DMS114 treated with DMSO at 0.1 percent for 48 hours (cell line): ENCODE results near the gene CLEC10A.

Source experiments
- DNase-seq: peaks from one replicate; lab custom pipeline; 2025; ENCODE audit not compliant: unreplicated experiment; lab: John Stamatoyannopoulos, UW

CLEC10A gene

GRCh38 chr17:7042501-7043181 is 37.4 kb downstream of the CLEC10A start:
- DNase-seq: no peak

GRCh38 chr17:7041607-7042500 is 38.2 kb downstream of the CLEC10A start:
- DNase-seq: no peak

- no peak for DNase-seq
These were observed 40.2 kb downstream of the CLEC10A start for GRCh38 chr17:7039832-7040231.

- no peak for DNase-seq
These were observed 41.8 kb downstream of the CLEC10A start for GRCh38 chr17:7038025-7038862.

GRCh38 chr17:7035591-7036368 is 44.3 kb downstream of the CLEC10A start, which contains the start of gene SLC16A13:
Gene SLC16A13 (plus strand): TSS chr17:7036015. CDS start chr17:7036383, 368 bp downstream.
- peak; percentile 93 for DNase-seq

DNA sequence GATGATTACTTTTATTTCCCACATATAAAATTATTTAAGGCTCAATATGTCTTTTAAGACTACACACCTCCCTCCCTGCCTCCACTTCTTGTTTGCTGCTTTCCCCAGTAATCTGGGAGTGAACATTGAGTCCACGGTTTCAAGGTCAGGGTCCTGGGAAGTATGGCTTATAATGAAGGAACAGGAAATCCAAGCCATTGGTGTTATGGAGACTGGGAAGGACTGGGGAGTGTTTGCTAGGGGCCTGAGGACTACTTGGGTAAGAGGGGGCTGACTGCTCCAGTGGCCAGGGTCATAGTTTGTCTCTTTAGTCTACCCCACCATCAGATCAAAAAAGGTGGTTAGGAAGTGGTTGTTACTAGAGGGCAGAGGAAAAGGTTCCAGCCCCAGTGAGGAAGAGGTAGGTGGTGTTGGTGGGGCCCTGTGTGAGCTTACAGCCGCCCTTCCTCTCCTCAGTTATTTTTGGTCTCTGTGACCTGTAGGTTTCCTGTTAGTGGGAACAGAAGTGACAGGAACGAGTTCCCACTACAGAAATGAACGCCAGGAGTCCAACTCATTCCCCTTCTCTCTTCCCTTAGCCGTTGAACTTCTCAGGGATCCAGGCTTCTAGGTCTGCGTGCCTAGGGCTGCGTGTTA is 45.0 kb downstream of the CLEC10A start:
- no peak for DNase-seq

DNA sequence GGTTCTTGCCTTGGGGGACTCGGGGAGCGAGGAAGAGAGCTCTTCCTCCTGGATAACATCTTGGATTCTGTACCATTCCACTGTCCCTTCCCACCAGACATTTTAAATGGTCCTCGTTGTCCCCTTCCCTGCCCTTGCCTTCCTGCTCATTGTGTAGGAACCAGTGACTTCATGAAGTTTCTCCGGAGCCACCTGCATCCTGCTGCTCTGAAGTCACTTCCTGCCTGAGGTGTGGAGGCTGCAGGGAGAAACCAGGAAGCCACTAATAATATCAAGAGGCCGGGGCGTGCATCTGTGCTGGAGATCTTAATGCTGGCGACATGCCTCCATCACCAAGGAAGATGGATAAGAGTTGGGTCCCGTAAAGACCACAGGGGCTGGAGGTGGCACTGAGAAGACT is 50.4 kb downstream of the CLEC10A start:
- no peak for DNase-seq

- no peak for DNase-seq
These were observed 51.0 kb downstream of the CLEC10A start for GRCh38 chr17:7029096-7029495.

- no peak for DNase-seq
These were observed 52.7 kb downstream of the CLEC10A start for GRCh38 chr17:7027335-7027734.

GRCh38 chr17:7026471-7027115 is 53.5 kb downstream of the CLEC10A start:
- no peak for DNase-seq

GRCh38 chr17:7025245-7025644 is 54.8 kb downstream of the CLEC10A start:
- DNase-seq: no peak
